K562 (cell line): ENCODE results near the gene CDKN2B. TPM values are rescaled to one million over a fixed set of nuclear protein-coding genes. Genes with fewer than 3 reads are reported as not detected.

Experiments
- ATAC-seq: fragments of 200-7000 bp; cut with Tn5 transposase; 3 replicates; pipeline ENCODE4 v1.9.1; 2020; ENCODE audit warnings: moderate library complexity
- BruUV-seq: library from RNA; stranded (reverse); fragments of 400-500 nt; replicated peaks from 2 replicates; lab custom pipeline; 2021; lab: Mats Ljungman, UMichigan
- CTCF ChIA-PET: fragments of 300-600 bp; formaldehyde crosslinking; extraction: SDS; loops from one replicate; lab custom pipeline; 2021; ENCODE audit warnings: low intra/inter-chr PET ratio; lab: Yijun Ruan, JAX
- POLR2A ChIA-PET: fragments of 300-600, 350-650 bp; sonication (Branson Sonifier 250); formaldehyde crosslinking; extraction: SDS; loops from one replicate; lab custom pipeline; 2021; ENCODE audit warnings: antibody characterized with exemption, inconsistent platforms; lab: Yijun Ruan, JAX
- DNase-seq, 4 experiments: peaks; one replicate each; pipeline versions ENCODE4 v3.0.0 to v3.0.0-alpha.2; 2011 to 2018; ENCODE audit warnings: low spot score in 3 of 4, mixed read lengths in 3 of 4; ENCODE audit errors: extremely low read depth in 1 of 4
- FAIRE-seq: peaks from 2 replicates; lab custom pipeline; 2011; peaks lifted over from hg19 to GRCh38; lab: Jason Lieb, UNC
- H2AFZ ChIP-seq: 2 replicates; pipeline ENCODE4 v1.6.0; 2011; ENCODE audit warnings: low read depth, low read length, control low read depth, inconsistent platforms
- H3K27ac ChIP-seq: fragments of 200-600 bp; 3 replicates; pipeline ENCODE4 v1.8.0; 2011; ENCODE audit warnings: low read depth, mild to moderate bottlenecking, control low read depth, inconsistent platforms, low read length, moderate library complexity, mixed read lengths; ENCODE audit errors: extremely low read depth
- H3K27me3 ChIP-seq, 2 experiments: fragments of 300-600 bp in 1 of 2; 2 replicates in 1 of 2; 3 replicates in 1 of 2; pipeline versions ENCODE4 v1.6.0 to v1.8.0; 2011; ENCODE audit warnings: inconsistent platforms in 2 of 2, low read length in 2 of 2, mild to moderate bottlenecking in 1 of 2, mixed read lengths in 1 of 2, moderate library complexity in 1 of 2; ENCODE audit not compliant: control insufficient read depth in 2 of 2, insufficient read depth in 2 of 2
- H3K36me3 ChIP-seq: fragments of 300-600 bp; 3 replicates; pipeline ENCODE4 v1.8.0; 2011; ENCODE audit warnings: mild to moderate bottlenecking, low read length, inconsistent platforms; ENCODE audit not compliant: control insufficient read depth, insufficient read depth
- H3K4me1 ChIP-seq, 2 experiments: fragments of 200-600 bp in 1 of 2; replicated peaks in 1 of 2; 2 replicates in 1 of 2; 3 replicates in 1 of 2; pipeline versions ENCODE4 v1.5.1 to v1.8.0; 2011; ENCODE audit warnings: inconsistent platforms in 2 of 2, low read length in 2 of 2, mild to moderate bottlenecking in 1 of 2, mixed read lengths in 1 of 2, moderate library complexity in 1 of 2; ENCODE audit not compliant: control insufficient read depth in 2 of 2, insufficient read depth in 2 of 2
- H3K4me2 ChIP-seq: 2 replicates; pipeline ENCODE4 v1.6.1; 2011; ENCODE audit warnings: low read length, control low read depth, inconsistent platforms, mixed read lengths; ENCODE audit not compliant: insufficient read depth
- H3K4me3 ChIP-seq: fragments of 200-600 bp; sonication (generic), shearing (Covaris generic); 2 replicates; pipeline ENCODE4 v1.5.1; 2016; ENCODE audit warnings: control low read depth, inconsistent platforms
- H3K79me2 ChIP-seq: fragments of 200-600 bp; 3 replicates; pipeline ENCODE4 v1.8.0; 2011; ENCODE audit warnings: low read length, inconsistent platforms; ENCODE audit not compliant: control insufficient read depth, insufficient read depth
- H3K9ac ChIP-seq, 2 experiments: 2 replicates each; pipeline versions ENCODE4 v1.6.0 to v1.6.1; 2011; ENCODE audit warnings: low read depth in 2 of 2, low read length in 2 of 2, control low read depth in 1 of 2, inconsistent platforms in 1 of 2, mild to moderate bottlenecking in 1 of 2, mixed read lengths in 1 of 2; ENCODE audit not compliant: insufficient read depth in 1 of 2
- H3K9me1 ChIP-seq: one replicate; pipeline ENCODE4 v1.6.0; 2011; ENCODE audit warnings: inconsistent platforms, mild to moderate bottlenecking, low read length, moderate library complexity; ENCODE audit not compliant: control insufficient read depth, insufficient read depth
- H3K9me3 ChIP-seq: replicated peaks from 2 replicates; pipeline ENCODE4 v1.5.1; 2011; ENCODE audit warnings: low read depth, low read length, inconsistent platforms; ENCODE audit not compliant: control insufficient read depth, insufficient read depth
- H4K20me1 ChIP-seq: replicated peaks from 2 replicates; pipeline ENCODE4 v1.6.1; 2011; ENCODE audit warnings: low read length, inconsistent platforms, mixed read lengths; ENCODE audit not compliant: control insufficient read depth, insufficient read depth
- FOSL1 ChIP-seq: fragments of 200-800 bp; sonication (Bioruptor generic); conservative IDR thresholded peaks from 2 replicates; pipeline ENCODE4 v1.6.1; 2016; ENCODE audit warnings: missing genetic modification characterization, missing compliant biosample characterization
- GABPA ChIP-seq: fragments of 200-800 bp; sonication (Bioruptor generic); conservative IDR thresholded peaks from 2 replicates; pipeline ENCODE4 v1.6.1; 2016; ENCODE audit warnings: low read depth, missing genetic modification characterization, missing compliant biosample characterization
- LARP7 ChIP-seq: fragments of 450-650 bp; IDR thresholded peaks from 2 replicates; pipeline ENCODE4 v1.6.1; 2016
- MTF1 ChIP-seq: fragments of 250-450 bp; sonication (Bioruptor Pico); IDR thresholded peaks from 2 replicates; pipeline ENCODE4 v1.9.0; 2021; ENCODE audit warnings: moderate library complexity, mild to moderate bottlenecking, inconsistent platforms, borderline replicate concordance
- POLR2B ChIP-seq: fragments of 450-650 bp; IDR thresholded peaks from 2 replicates; pipeline ENCODE4 v1.6.1; 2018; ENCODE audit warnings: low read depth; ENCODE audit not compliant: partially characterized antibody
- POLR2H ChIP-seq: IDR thresholded peaks from 2 replicates; pipeline ENCODE4 v1.6.1; 2016; ENCODE audit warnings: missing genetic modification characterization, low read depth, mild to moderate bottlenecking, control low read depth, missing compliant biosample characterization, moderate library complexity
- REST ChIP-seq, 2 experiments: fragments of 450-650 bp; formaldehyde crosslinking in 1 of 2; IDR thresholded peaks; 2 replicates each; pipeline versions ENCODE4 v1.4.0 to v1.6.1; 2014 to 2020; ENCODE audit warnings: mild to moderate bottlenecking in 2 of 2, borderline replicate concordance in 1 of 2, low read depth in 1 of 2
- SNAPC5 ChIP-seq: fragments of 250-450 bp; sonication (Bioruptor Pico); IDR thresholded peaks from 2 replicates; pipeline ENCODE4 v1.8.0; 2021; ENCODE audit warnings: moderate library complexity, mild to moderate bottlenecking, inconsistent platforms
- TCF3 ChIP-seq: sonication (generic); formaldehyde crosslinking; IDR thresholded peaks from 2 replicates; pipeline ENCODE4 v1.4.0; 2020; ENCODE audit warnings: mild to moderate bottlenecking, missing genetic modification reagents
- TSC22D4 ChIP-seq: fragments of 450-650 bp; IDR thresholded peaks from 2 replicates; pipeline ENCODE4 v1.6.1; 2016; ENCODE audit warnings: missing genetic modification characterization, missing biosample characterization, control low read depth
- ZFP30 ChIP-seq: fragments of 250-450 bp; sonication (Bioruptor Pico); IDR thresholded peaks from 2 replicates; pipeline ENCODE4 v1.8.0; 2022; ENCODE audit warnings: moderate library complexity, mild to moderate bottlenecking, inconsistent platforms, borderline replicate concordance
- ZNF224 ChIP-seq: sonication (generic); formaldehyde crosslinking; IDR thresholded peaks from 2 replicates; pipeline ENCODE4 v1.8.0; 2022; ENCODE audit warnings: mild to moderate bottlenecking, missing genetic modification reagents
- ZNF384 ChIP-seq: IDR thresholded peaks from 2 replicates; pipeline ENCODE4 v1.6.1; 2012; ENCODE audit warnings: low read depth, low read length, improper control_type of control experiment
- in situ Hi-C: fragments of 300-500 bp; cut with MboI; formaldehyde crosslinking; loops from 4 replicates; pipeline ENCODE4 v1.15.0; 2018; ENCODE audit warnings: inconsistent platforms, mixed read lengths
- intact Hi-C: fragments of 100-400 bp; cut with micrococcal nuclease; formaldehyde crosslinking; loops from 2 replicates; pipeline ENCODE4 v1.14.2; 2022
- polyA plus RNA-seq, 8 experiments: library from polyadenylated mRNA; depleted of rRNA in 4 of 8; stranded (reverse) in 5 of 8; unstranded in 3 of 8; fragments of >200 nt; fragmentation: Nextera tagmentation in 2 of 8; fragmentation: Illumina TruSeq in 1 of 8; extraction: Ambion mirVana in 2 of 8; extraction: Trizol in 1 of 8; gene quantifications; 2 replicates each; pipeline versions ENCODE4 v1.2.1 to v1.2.3, GENCODE V29; 2011 to 2014; ENCODE audit warnings: inconsistent platforms in 1 of 8, missing spikeins in 1 of 8
- total RNA-seq, 7 experiments: library from RNA; depleted of rRNA in 6 of 7; stranded (reverse); fragments of >200 nt in 6 of 7; fragmentation: Illumina TruSeq in 2 of 7; extraction: Trizol in 2 of 7; gene quantifications; 2 replicates each; pipeline versions ENCODE4 v1.2.1 to v1.2.3, GENCODE V29; 2011 to 2021; ENCODE audit warnings: low replicate concordance in 1 of 7

CDKN2B gene
- total and polyA plus RNA-seq, 9 of the 15 experiments (the other 6 are each of a cell fraction or from before 2014, with no cell fraction given) = not detected

- Histone ChIP-seq H3K9me3 (no peaks in the 10 kb centered on the region), H2AFZ (no peak overlapping the region), H3K36me3 (no peaks in the 10 kb centered on the region), H3K27me3 (no peaks in the 10 kb centered on the region), H3K27ac (no peak overlapping the region), H3K4me1 (no peaks in the 10 kb centered on the region), H3K4me3 (no peak overlapping the region), H3K9ac (no peak overlapping the region), H3K4me2 (no peak overlapping the region), H4K20me1 (no peaks in the 10 kb centered on the region), H3K79me2 (no peaks in the 10 kb centered on the region), H3K9me1 (no peaks in the 10 kb centered on the region)
- POLR2A ChIA-PET = no interaction called here
- intact Hi-C loops (no loop called here), in situ Hi-C loops (no loop called here)
- ATAC-seq (no peak), DNase-seq (no peak), FAIRE-seq (no peak)
- CTCF ChIA-PET = no interaction called here
- BruUV-seq = no TSS peak
- TF ChIP-seq ZFP30 (CRISPR knock-in tag) (no peak), SNAPC5 (CRISPR knock-in tag) (no peak), POLR2B (no peak), ZNF224 (CRISPR knock-in tag) (no peak), REST (IDR thresholded peaks at IDR 0.05; ENCODE audit: borderline replicate concordance) (no peak), REST (CRISPR knock-in tag; IDR thresholded peaks at IDR 0.05; ENCODE audit: low read depth) (no peak), GABPA (tag) (no peak), TCF3 (no peak), TSC22D4 (no peak), POLR2H (tag) (no peak), FOSL1 (tag) (no peak), MTF1 (CRISPR knock-in tag) (no peak), LARP7 (no peak), ZNF384 (no peak)
These were observed 46.0 kb upstream of the CDKN2B start for GRCh38 chr9:22055090-22055489.
